Activated B cell treated with CpG ODN at 0.5 μM for 24 hours (primary cell): Measurements from ENCODE around the gene FPGS. TPM values are rescaled to one million over a fixed set of nuclear protein-coding genes. Genes with fewer than 3 reads are reported as not detected.
A peak's percentile ranks its signal among the peaks of the same experiment; 100 is the strongest.

Experiments
- ATAC-seq: fragments of 200-7000 bp; cut with Tn5 transposase; one replicate; pipeline ENCODE4 v1.10.0; 2021; ENCODE audit warnings: low read depth, mild to moderate bottlenecking, moderate library complexity
- CTCF ChIA-PET: fragments of 350-600 bp; sonication (Branson Sonifier 250); formaldehyde crosslinking; loops from one replicate; lab custom pipeline; 2021; ENCODE audit warnings: antibody characterized with exemption; lab: Charles Lee
- POLR2A ChIA-PET: fragments of 350-600 bp; sonication (Branson Sonifier 250); formaldehyde crosslinking; loops from one replicate; lab custom pipeline; 2021; ENCODE audit warnings: antibody characterized with exemption; lab: Charles Lee
- DNase-seq: peaks from one replicate; pipeline ENCODE4 v3.0.0; 2022
- H3K27ac Mint-ChIP-seq: one replicate; pipeline ENCODE4 v1.8.0; 2020; ENCODE audit warnings: mixed read lengths
- H3K27me3 Mint-ChIP-seq: one replicate; pipeline ENCODE4 v1.8.0; 2021; ENCODE audit warnings: mixed read lengths
- H3K36me3 Mint-ChIP-seq: one replicate; pipeline ENCODE4 v1.8.0; 2021; ENCODE audit warnings: low read depth, mixed read lengths
- H3K4me1 Mint-ChIP-seq: one replicate; pipeline ENCODE4 v1.8.0; 2021; ENCODE audit warnings: mixed read lengths
- H3K4me3 Mint-ChIP-seq: one replicate; pipeline ENCODE4 v1.8.0; 2020; ENCODE audit warnings: mild to moderate bottlenecking, mixed read lengths
- H3K9me3 Mint-ChIP-seq: one replicate; pipeline ENCODE4 v1.8.0; 2020; ENCODE audit warnings: mixed read lengths
- intact Hi-C: fragments of 100-400 bp; cut with micrococcal nuclease; formaldehyde crosslinking; loops from one replicate; pipeline ENCODE4 v1.15.1; 2024
- total RNA-seq: library from RNA; stranded (reverse); gene quantifications from 2 replicates; pipeline ENCODE4 v1.2.3, GENCODE V29; 2022
- TF ChIP-seq, protein P1 (sequence below): fragments of 200-600 bp; IDR thresholded peaks from one replicate; pipeline ENCODE4 v1.8.0; 2022; ENCODE audit warnings: antibody characterized with exemption, mild to moderate bottlenecking

FPGS gene
- total RNA-seq, 1 donor from 2014 or later, result 135 TPM

DNA sequence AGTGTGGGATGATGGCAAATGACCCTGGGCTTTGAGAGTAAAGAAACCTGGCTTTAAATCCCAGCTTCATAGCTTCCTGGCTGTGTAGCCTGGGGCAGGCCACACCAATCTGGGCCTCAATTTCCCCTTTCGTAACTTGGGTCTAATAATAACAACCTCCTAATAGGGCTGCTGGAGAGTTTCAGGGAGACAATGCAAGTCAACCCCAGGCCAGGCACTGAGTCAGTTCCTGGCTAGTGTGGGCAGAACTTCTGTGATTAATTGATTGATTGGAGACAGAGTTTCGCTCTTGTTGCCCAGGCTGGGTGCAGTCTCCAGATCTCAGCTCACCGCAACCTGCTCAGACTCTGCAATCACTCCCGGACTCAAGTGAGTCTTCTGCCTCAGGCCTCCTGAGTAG, 20.9 kb upstream of the FPGS start:
- peaks cover 63% of the 10 kb centered on the region for H3K4me1 Mint-ChIP-seq
- POLR2A ChIA-PET, result interaction anchor here (4.7 kb wide), 1 partner anchor 10 kb away, joined by 96 read pairs; no protein-coding TSS in a partner anchor

DNA sequence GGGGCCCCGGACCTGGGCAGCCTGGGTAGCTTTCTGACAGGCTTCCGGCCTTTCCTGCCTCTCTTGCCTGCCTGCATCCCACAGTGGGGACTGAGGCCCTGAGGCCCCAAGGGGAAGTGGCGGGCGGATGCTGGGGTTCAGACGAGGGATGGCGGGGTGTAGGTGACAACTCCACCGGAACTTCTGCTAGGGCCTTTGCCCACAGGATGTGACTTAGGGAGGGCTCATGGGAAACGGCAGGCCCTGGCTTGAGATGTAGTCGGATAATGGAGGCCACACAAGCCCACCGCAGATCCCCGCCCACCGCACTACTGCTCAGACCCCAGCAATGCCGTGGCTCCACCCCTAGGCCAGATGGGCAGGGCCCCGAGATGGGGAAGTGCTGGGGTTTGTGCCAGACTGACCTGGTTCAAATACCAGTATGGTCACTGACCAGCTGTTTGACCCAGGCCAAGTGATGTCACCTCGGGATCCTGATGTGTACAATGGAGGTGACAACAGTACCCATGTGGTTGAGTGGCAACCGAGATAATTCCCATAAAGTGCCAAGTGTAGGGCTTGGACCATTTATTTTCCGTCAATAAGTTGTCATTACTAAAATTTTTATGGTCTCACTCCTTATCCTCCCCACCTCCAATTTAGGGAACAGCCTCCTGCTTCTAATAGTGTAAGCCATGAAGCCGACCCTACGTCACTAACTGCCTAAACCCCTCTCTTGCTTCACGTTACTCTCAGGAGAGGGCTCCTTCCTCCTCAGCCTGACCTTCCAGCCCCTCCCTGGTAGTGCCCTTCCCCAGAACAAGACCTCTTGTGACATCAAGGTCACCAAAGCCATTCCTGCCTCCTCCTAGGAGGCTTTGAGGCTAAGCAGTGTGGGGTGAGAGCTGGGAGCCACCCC, 19.3 kb upstream of the FPGS start:
- peak overlapping the region; percentile 81 for H3K4me3 Mint-ChIP-seq
- intact Hi-C loops, result loop anchor here (2.0 kb wide), 1 partner anchor 193 kb away; no protein-coding TSS in a partner anchor
- POLR2A ChIA-PET, result interaction anchor here (0.6 to 5.8 kb wide), 10 partner anchors 9 to 408 kb away, joined by 3 to 96 read pairs (median 4); partner anchors contain the start of genes ST6GALNAC4 and TOR2A
- DNase-seq (peak; percentile 58), ATAC-seq (peak; percentile 7)
- no peaks in the 10 kb centered on the region for H3K27me3 Mint-ChIP-seq
- peaks cover 73% of the 10 kb centered on the region for H3K4me1 Mint-ChIP-seq
- H3K27ac Mint-ChIP-seq, result peak overlapping the region; percentile 97
- no peaks in the 10 kb centered on the region for H3K9me3 Mint-ChIP-seq
- peaks cover 20% of the 10 kb centered on the region for H3K36me3 Mint-ChIP-seq
- TF ChIP-seq, protein P1, sequence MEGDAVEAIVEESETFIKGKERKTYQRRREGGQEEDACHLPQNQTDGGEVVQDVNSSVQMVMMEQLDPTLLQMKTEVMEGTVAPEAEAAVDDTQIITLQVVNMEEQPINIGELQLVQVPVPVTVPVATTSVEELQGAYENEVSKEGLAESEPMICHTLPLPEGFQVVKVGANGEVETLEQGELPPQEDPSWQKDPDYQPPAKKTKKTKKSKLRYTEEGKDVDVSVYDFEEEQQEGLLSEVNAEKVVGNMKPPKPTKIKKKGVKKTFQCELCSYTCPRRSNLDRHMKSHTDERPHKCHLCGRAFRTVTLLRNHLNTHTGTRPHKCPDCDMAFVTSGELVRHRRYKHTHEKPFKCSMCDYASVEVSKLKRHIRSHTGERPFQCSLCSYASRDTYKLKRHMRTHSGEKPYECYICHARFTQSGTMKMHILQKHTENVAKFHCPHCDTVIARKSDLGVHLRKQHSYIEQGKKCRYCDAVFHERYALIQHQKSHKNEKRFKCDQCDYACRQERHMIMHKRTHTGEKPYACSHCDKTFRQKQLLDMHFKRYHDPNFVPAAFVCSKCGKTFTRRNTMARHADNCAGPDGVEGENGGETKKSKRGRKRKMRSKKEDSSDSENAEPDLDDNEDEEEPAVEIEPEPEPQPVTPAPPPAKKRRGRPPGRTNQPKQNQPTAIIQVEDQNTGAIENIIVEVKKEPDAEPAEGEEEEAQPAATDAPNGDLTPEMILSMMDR, result no peak
- CTCF ChIA-PET, result interaction anchor here (0.8 to 6.2 kb wide), 8 partner anchors 13 to 138 kb away, joined by 3 to 39 read pairs (median 6); partner anchors contain the start of gene TOR2A

More for the DNA sequence above, 20.9 kb upstream of the FPGS start:
- CTCF ChIA-PET, result interaction anchor here (4.3 kb wide), 1 partner anchor 11 kb away, joined by 32 read pairs; no protein-coding TSS in a partner anchor
- Mint-ChIP-seq H3K27ac (peak overlapping the region; percentile 97), H3K4me3 (no peak overlapping the region), H3K27me3 (no peaks in the 10 kb centered on the region), H3K9me3 (no peaks in the 10 kb centered on the region), H3K36me3 (peaks cover 13% of the 10 kb centered on the region)
- TF ChIP-seq, protein P1, result no peak
- intact Hi-C loops, result no loop called here
- DNase-seq (no peak), ATAC-seq (no peak)

DNA sequence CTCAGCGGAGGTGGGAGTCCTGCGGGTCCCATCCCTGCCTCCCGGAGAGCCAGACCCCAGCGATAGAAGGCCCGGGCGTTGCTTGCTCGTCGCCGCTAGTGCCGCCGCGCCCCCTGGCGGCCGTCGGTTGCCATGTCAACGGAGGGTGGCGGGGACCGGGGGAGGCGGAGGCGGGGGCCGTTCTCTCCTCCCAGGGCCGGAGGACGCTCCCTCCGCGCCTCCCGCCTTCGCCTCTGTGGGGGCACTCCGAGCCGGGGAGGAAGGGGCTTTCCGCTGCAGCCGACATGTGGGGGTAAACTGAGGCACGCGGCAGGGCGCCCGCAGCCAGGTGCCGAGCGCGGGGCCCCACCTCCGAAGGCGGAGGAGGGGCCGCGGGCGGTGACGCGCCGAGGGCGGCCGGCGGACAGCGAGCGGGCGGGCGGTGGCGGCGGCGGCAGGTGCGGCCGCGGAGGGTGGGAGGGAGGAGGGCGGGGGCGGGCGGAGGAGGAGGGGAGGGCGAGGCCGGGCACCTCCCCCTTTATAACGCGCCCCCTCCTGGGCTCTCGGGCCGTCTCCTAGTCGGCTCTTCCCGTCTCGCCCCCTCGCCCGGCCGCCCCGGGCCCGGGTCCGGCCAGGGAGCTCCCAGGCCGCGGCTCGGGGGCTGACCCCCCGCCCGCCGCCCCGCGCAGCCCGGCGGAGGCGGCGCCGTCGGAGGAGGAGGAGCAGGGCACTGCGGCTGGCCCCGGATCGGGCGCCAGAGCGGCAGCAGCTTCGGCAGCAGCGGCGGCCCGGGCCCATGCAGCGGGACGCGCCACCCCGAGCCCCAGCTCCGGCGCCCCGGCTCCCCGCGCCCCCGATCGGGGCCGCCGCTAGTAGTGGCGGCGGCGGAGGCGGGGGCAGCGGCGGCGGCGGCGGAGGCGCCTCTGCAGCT, 17.4 kb upstream of the FPGS start:
- H3K36me3 Mint-ChIP-seq, result peaks cover 36% of the 10 kb centered on the region
- peak overlapping the region; percentile 92 for H3K4me3 Mint-ChIP-seq
- peak; percentile 92 for DNase-seq
- intact Hi-C loops, result loop anchor here (1.0 to 2.0 kb wide), 7 partner anchors 9 to 281 kb away; partner anchors contain the start of genes PTRH1, ST6GALNAC4 and TOR2A
- H3K4me1 Mint-ChIP-seq, result peaks cover 63% of the 10 kb centered on the region
- TF ChIP-seq, protein P1, result peak; percentile 43
- ATAC-seq, result peak; percentile 56
- H3K27me3 Mint-ChIP-seq, result no peaks in the 10 kb centered on the region
- ChIA-PET POLR2A (interaction anchor here (0.5 to 5.8 kb wide), 25 partner anchors 9 to 389 kb away, joined by 3 to 96 read pairs (median 4); partner anchors contain the start of genes FPGS, LRSAM1, NAIF1 and RPL12), CTCF (interaction anchor here (0.6 to 6.2 kb wide), 16 partner anchors 9 to 282 kb away, joined by 3 to 39 read pairs (median 3); partner anchors contain the start of genes FPGS and TOR2A)
- H3K27ac Mint-ChIP-seq, result peak overlapping the region; percentile 97
- H3K9me3 Mint-ChIP-seq, result no peaks in the 10 kb centered on the region

DNA sequence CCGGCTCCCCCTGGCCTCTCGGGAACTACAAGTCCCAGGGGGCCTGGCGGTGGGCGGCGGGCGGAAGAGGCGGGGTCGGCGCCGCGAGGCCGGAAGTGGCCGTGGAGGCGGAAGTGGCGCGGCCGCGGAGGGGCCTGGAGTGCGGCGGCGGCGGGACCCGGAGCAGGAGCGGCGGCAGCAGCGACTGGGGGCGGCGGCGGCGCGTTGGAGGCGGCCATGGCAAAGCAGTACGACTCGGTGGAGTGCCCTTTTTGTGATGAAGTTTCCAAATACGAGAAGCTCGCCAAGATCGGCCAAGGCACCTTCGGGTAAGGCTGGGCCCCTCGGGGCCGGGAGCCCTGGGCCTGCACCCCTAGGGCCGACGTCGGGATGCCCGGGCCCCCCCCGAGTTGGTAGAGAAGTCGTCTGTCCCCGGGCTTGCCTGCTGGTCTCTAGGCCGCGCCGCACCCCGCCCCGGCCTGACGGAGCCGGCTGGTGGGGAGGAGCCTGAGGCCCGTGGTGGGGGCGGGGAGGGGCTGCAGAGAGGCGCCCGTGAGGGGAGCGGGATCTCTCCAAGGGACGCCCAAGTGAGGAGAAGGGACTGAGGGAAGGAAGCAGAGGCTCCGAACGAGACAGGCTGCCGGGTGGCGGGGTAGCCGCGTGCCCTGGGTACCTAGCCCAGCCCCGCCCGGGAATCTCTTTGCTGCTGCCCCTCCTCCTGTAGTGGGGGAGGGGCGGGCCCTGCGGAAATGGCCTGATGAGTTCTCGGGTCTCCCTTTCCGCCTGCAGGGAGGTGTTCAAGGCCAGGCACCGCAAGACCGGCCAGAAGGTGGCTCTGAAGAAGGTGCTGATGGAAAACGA, 16.5 kb upstream of the FPGS start, which contains the start of gene CDK9:
Gene CDK9, plus strand, starts transcription at position 102 of the 840 bp plus-strand sequence. Its CDS starts 115 bp downstream, at position 217.
- H3K27ac Mint-ChIP-seq, result peak within 1 kb of the TSS; percentile 97
- TF ChIP-seq, protein P1, result no peak
- peaks cover 43% of the 10 kb centered on the region for H3K36me3 Mint-ChIP-seq
- H3K4me3 Mint-ChIP-seq, result peak within 1 kb of the TSS; percentile 92
- DNase-seq, result peak; percentile 98
- ChIA-PET POLR2A (interaction anchor here (0.7 to 5.8 kb wide), 18 partner anchors 8 to 389 kb away, joined by 3 to 96 read pairs (median 4); partner anchors contain the start of genes FPGS, LRSAM1, NAIF1 and RPL12), CTCF (interaction anchor here (0.6 to 6.2 kb wide), 14 partner anchors 10 to 283 kb away, joined by 3 to 39 read pairs (median 4); partner anchors contain the start of genes FPGS and TOR2A)
- ATAC-seq, result peak; percentile 56
- intact Hi-C loops, result loop anchor here (1.0 to 2.0 kb wide), 11 partner anchors 10 to 282 kb away; partner anchors contain the start of genes FPGS, PTRH1, ST6GALNAC4 and TOR2A
- H3K9me3 Mint-ChIP-seq, result no peaks in the 10 kb centered on the region
- H3K27me3 Mint-ChIP-seq, result no peaks in the 10 kb centered on the region
- peaks cover 60% of the 10 kb centered on the region for H3K4me1 Mint-ChIP-seq
